Effector memory CD8-positive, alpha-beta T cell (primary cell): ENCODE measurements around the gene ZNF180.
A peak's percentile ranks its signal among the peaks of the same experiment; 100 is the strongest.
"Not testable (repeated sequence)": the region's sequence is repeated elsewhere in the genome, so short reads cannot be mapped to it uniquely, and the experiment has no call there.

ENCODE experiments used
- ATAC-seq: fragments of 150-1000 bp; cut with Tn5 transposase; replicated peaks from 2 replicates; pipeline ENCODE4 v1.10.0; 2021; ENCODE audit warnings: mild to moderate bottlenecking, moderate library complexity
- DNase-seq, 3 experiments: peaks; one replicate each; pipeline ENCODE4 v3.0.0; 2021
- H3K27ac Mint-ChIP-seq, 2 donors: one replicate each; pipeline ENCODE4 v1.8.0; 2022; ENCODE audit warnings: mild to moderate bottlenecking in 2 of 2, mixed read lengths in 2 of 2, moderate library complexity in 2 of 2
- H3K27me3 Mint-ChIP-seq, 2 donors: one replicate each; pipeline ENCODE4 v1.8.0; 2022; ENCODE audit warnings: mixed read lengths in 2 of 2
- H3K36me3 Mint-ChIP-seq: one replicate; pipeline ENCODE4 v1.8.0; 2022; ENCODE audit warnings: mild to moderate bottlenecking, moderate library complexity, mixed read lengths; ENCODE audit not compliant: insufficient read depth
- H3K4me1 Mint-ChIP-seq, 2 donors: one replicate each; pipeline ENCODE4 v1.8.0; 2022; ENCODE audit warnings: low read depth in 2 of 2, mixed read lengths in 2 of 2
- H3K4me3 Mint-ChIP-seq, 2 donors: one replicate each; pipeline ENCODE4 v1.8.0; 2022; ENCODE audit warnings: mild to moderate bottlenecking in 2 of 2, mixed read lengths in 2 of 2, moderate library complexity in 2 of 2
- H3K9me3 Mint-ChIP-seq, 2 donors: one replicate each; pipeline ENCODE4 v1.8.0; 2022; ENCODE audit warnings: mixed read lengths in 2 of 2

Gene ZNF180

DNA sequence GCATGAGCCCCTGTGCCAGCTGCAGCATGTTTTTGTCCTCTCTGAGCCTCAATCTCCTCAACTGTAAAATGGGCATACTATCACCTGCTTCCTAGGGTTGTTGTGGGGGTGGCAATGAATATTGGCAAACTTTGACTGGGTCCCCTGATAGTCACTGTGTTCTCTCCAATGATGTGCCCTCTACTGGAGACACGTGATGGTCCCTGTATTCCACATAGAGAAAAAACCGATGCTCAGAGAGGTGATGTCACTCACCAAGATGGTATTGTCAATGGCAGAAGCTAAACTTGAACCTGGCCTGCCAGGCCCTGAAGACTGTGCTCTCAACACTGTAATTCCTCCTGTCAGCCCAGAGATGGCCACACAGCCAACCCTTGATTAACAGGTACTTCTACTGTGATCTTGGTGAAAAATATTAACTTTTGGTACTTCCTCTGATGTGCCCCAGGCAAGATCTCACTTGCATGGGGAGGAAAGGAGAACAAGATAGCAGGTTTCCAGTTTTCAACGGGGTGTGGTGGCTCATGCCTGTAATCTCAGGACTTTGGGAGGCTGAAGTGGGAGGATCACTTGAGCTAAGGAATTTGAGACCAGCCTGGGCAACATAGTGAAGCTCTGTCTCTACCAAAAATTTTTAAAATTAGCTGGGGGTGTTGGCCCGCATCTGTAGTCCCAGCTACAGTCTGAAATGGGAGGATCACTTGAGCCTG lies 25.6 kb upstream of the ZNF180 start:
- no peak overlapping the region for H3K4me3 Mint-ChIP-seq
- H3K27ac Mint-ChIP-seq: no peak overlapping the region
- peaks cover 0 to 12% of the 10 kb centered on the region in 2 donors for H3K27me3 Mint-ChIP-seq
- DNase-seq (no peak), ATAC-seq (no peak)
- no peaks in the 10 kb centered on the region for H3K36me3 Mint-ChIP-seq
- H3K4me1 Mint-ChIP-seq: no peaks in the 10 kb centered on the region
- H3K9me3 Mint-ChIP-seq: peaks cover 8 to 10% of the 10 kb centered on the region in 2 donors

DNA sequence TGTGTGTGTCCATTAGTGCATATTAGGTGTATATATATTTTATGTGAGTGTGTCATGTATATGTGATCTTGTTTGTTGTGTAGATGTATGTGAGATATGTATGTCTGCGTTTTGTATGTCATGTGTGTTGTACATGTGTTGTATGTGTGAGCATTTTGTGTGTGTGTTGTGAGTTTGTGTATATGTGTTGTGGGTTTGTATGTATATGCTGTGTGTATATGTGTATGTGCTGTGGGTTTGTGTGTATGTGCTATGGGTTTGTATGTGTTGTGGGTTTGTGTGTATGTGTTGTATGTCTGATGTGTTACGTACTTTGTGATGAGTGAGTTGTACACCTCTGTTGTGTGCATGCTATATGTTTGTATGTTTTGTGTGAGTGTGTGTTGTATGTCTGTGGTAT lies 21.0 kb upstream of the ZNF180 start:
- H3K36me3 Mint-ChIP-seq: no peaks in the 10 kb centered on the region
- H3K27ac Mint-ChIP-seq: no peak overlapping the region
- no peak for ATAC-seq
- H3K4me1 Mint-ChIP-seq: no peaks in the 10 kb centered on the region
- H3K4me3 Mint-ChIP-seq: no peak overlapping the region
- H3K27me3 Mint-ChIP-seq: no peaks in the 10 kb centered on the region
- H3K9me3 Mint-ChIP-seq: no peaks in the 10 kb centered on the region
- DNase-seq: no peak

GRCh38 chr19:44517146-44517545 lies 16.8 kb upstream of the ZNF180 start:
- DNase-seq: no peak
- Mint-ChIP-seq H3K4me1 (no peaks in the 10 kb centered on the region), H3K9me3 (peaks cover 0 to 2% of the 10 kb centered on the region in 2 donors), H3K4me3 (no peak overlapping the region), H3K27me3 (no peaks in the 10 kb centered on the region), H3K27ac (no peak overlapping the region), H3K36me3 (no peaks in the 10 kb centered on the region)
- ATAC-seq: no peak

- peaks cover 4 to 7% of the 10 kb centered on the region in 2 donors for H3K27me3 Mint-ChIP-seq
Observed at GRCh38 chr19:44515907-44516306, 15.6 kb upstream of the ZNF180 start.

DNA sequence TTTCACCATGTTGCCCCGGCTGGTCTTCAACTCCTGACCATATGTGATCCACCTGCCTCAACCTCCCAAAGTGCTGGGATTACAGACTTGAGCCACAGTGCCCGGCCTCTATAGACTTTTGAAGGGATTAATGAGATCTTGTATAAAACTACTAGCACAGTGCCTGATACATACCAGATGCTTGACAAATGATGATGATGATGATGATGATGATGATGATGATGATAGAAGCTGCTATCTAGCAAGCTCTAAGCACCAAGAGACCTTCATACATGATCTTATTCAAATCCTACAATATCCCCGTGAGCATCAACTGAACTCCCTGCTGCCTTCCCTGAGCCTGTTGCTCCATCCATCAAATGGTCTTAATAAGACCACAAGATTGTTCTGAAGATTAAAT lies 14.7 kb upstream of the ZNF180 start:
- Mint-ChIP-seq H3K9me3 (peaks cover 1 to 6% of the 10 kb centered on the region in 2 donors), H3K4me1 (no peaks in the 10 kb centered on the region), H3K27ac (no peak overlapping the region), H3K27me3 (peaks cover 7 to 12% of the 10 kb centered on the region in 2 donors), H3K4me3 (no peak overlapping the region), H3K36me3 (no peaks in the 10 kb centered on the region)
- DNase-seq (no peak), ATAC-seq (no peak)

More at GRCh38 chr19:44515907-44516306, 15.6 kb upstream of the ZNF180 start:
- ATAC-seq: no peak
- H3K4me1 Mint-ChIP-seq: no peaks in the 10 kb centered on the region
- H3K9me3 Mint-ChIP-seq: peaks cover 0 to 6% of the 10 kb centered on the region in 2 donors
- H3K27ac Mint-ChIP-seq: no peak overlapping the region
- no peak for DNase-seq
- no peaks in the 10 kb centered on the region for H3K36me3 Mint-ChIP-seq
- no peak overlapping the region for H3K4me3 Mint-ChIP-seq

- Mint-ChIP-seq H3K4me3 (no peak overlapping the region), H3K27me3 (peaks cover 19 to 27% of the 10 kb centered on the region in 2 donors), H3K27ac (no peak overlapping the region), H3K9me3 (peaks cover 13 to 14% of the 10 kb centered on the region in 2 donors), H3K36me3 (no peaks in the 10 kb centered on the region), H3K4me1 (no peaks in the 10 kb centered on the region)
- no peak for DNase-seq
- ATAC-seq: no peak
Observed at GRCh38 chr19:44512326-44513298, 12.3 kb upstream of the ZNF180 start.

DNA sequence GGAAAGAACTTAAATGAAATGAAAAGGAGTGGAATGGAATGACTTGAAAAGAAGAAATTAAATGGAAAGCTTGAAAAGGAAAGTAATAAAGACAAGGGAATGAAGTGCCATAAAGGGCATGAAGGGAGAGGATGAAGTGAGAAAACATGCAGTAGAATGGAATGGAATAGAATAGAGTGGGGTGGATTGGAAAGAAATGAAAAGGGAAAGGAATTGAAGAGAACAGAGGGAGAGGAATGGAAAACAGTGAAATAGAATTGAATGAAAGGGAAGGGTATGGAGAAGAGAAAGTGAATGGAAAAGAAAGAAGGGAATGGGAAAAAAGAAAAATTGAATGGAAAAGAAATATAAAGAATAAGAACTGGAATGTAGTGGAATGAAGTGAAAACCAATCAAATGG lies 9.2 kb upstream of the ZNF180 start:
- H3K27ac Mint-ChIP-seq: no peak overlapping the region
- no peak overlapping the region for H3K4me3 Mint-ChIP-seq
- H3K36me3 Mint-ChIP-seq: no peaks in the 10 kb centered on the region
- DNase-seq (no peak), ATAC-seq (no peak)
- peaks cover 13 to 18% of the 10 kb centered on the region in 2 donors for H3K9me3 Mint-ChIP-seq
- H3K27me3 Mint-ChIP-seq: peaks cover 36 to 39% of the 10 kb centered on the region in 2 donors
- no peaks in the 10 kb centered on the region for H3K4me1 Mint-ChIP-seq

- no peak for DNase-seq
- peak overlapping the region; percentile 93 to 96 for H3K4me3 Mint-ChIP-seq
- peak overlapping the region; percentile 96 for H3K27ac Mint-ChIP-seq
- peaks cover 9 to 11% of the 10 kb centered on the region in 2 donors for H3K27me3 Mint-ChIP-seq
- H3K36me3 Mint-ChIP-seq: peaks cover 37% of the 10 kb centered on the region
- no peak for ATAC-seq
- peaks cover 36 to 43% of the 10 kb centered on the region in 2 donors for H3K4me1 Mint-ChIP-seq
- H3K9me3 Mint-ChIP-seq: peaks cover 14 to 40% of the 10 kb centered on the region in 2 donors
Observed at GRCh38 chr19:44499559-44499958, 763 bp downstream of the ZNF180 start.

DNA sequence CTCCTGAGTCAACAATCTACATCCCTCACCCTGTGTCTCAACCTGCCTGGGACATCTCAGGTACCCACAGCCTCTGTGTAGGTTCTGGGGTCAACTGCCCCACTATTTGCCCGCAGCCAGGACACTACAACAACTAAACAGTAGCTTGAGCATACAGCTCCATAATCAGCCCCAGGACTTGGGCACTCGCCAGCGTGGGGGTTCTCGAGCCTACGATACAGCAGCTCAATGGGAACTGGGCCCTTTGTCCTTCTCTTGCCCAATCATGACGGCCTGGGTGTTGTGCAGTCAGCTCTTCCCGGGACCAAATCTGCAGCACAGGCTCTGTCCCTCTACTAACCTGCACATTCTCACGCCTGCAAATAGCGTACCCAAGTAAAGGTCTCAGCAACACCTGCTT lies 1.3 kb downstream of the ZNF180 start:
- Mint-ChIP-seq H3K36me3 (peaks cover 42% of the 10 kb centered on the region), H3K27me3 (peaks cover 3 to 6% of the 10 kb centered on the region in 2 donors), H3K4me3 (peak overlapping the region; percentile 93 to 96), H3K4me1 (peaks cover 36 to 43% of the 10 kb centered on the region in 2 donors), H3K9me3 (peaks cover 14 to 41% of the 10 kb centered on the region in 2 donors), H3K27ac (peak overlapping the region in 1 of 2 donors; percentile 96)
- no peak for DNase-seq
- no peak for ATAC-seq

GRCh38 chr19:44496711-44497110 lies 3.6 kb downstream of the ZNF180 start:
- no peak overlapping the region for H3K4me3 Mint-ChIP-seq
- no peak overlapping the region for H3K27ac Mint-ChIP-seq
- ATAC-seq: no peak
- peaks cover 19 to 53% of the 10 kb centered on the region in 2 donors for H3K9me3 Mint-ChIP-seq
- DNase-seq: no peak
- H3K4me1 Mint-ChIP-seq: peaks cover 36 to 47% of the 10 kb centered on the region in 2 donors
- H3K36me3 Mint-ChIP-seq: peaks cover 47% of the 10 kb centered on the region
- no peaks in the 10 kb centered on the region for H3K27me3 Mint-ChIP-seq

DNA sequence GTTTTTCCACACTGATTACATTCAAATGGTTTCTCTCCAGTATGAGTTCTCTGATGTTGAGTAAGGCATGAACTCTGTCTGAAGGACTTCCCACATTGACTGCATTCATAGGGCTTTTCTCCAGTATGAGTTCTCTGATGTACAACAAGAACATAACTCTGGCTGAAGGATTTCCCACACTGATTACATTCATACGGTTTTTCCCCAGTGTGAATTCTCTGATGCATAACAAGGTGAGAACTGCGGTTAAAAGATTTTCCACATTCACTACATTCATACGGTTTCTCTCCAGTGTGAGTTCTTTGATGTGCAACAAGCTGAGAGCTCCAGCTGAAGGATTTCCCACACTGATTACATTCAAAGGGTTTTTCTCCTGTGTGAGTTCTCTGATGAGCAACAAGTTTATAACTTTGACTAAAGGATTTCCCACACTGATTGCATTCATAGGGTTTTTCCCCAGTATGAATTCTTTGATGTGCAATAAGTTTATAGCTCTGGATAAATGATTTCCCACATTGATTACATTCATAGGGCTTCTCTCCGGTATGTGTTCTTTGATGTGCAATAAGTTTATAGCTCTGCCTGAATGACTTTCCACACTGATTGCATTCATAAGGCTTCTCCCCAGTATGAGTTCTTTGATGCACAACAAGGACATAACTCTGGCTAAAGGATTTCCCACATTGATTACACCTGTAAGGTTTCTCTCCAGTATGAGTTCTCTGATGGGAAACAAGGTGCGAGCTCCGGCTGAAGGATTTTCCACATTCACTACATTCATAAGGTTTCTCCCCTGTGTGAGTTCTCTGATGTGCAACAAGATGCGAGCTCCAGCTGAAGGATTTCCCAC lies 23.5 kb downstream of the ZNF180 start:
- Mint-ChIP-seq H3K27me3 (no peaks in the 10 kb centered on the region), H3K9me3 (peaks cover 28 to 34% of the 10 kb centered on the region in 2 donors), H3K4me1 (no peaks in the 10 kb centered on the region), H3K27ac (peak overlapping the region in 1 of 2 donors; percentile 3), H3K4me3 (no peak overlapping the region), H3K36me3 (peaks cover 50% of the 10 kb centered on the region)
- ATAC-seq: no peak
- DNase-seq: no peak

DNA sequence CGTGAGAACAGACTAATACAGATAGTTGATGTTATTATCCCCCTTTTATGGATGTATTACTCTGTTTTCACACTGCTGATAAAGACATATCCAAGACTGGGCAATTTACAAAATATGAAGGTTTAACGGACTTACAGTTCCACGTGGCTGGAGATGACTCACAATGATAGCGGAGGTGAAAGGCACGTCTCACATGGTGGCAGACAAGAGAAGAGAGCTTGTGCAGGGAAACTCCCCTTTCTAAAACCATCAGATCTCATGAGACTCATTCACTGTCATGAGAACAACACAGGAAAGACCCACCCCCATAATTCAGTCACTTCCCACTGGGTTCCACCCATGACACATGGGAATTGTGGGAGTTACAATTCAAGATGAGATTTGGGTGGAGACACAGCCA lies 31.6 kb downstream of the ZNF180 start:
- not testable (repeated sequence) for ATAC-seq, H3K4me3 Mint-ChIP-seq, H3K4me1 Mint-ChIP-seq, H3K36me3 Mint-ChIP-seq, H3K27ac Mint-ChIP-seq, DNase-seq, H3K27me3 Mint-ChIP-seq
- peaks cover 36 to 50% of the 10 kb centered on the region in 2 donors for H3K9me3 Mint-ChIP-seq
